Effector memory CD8-positive, alpha-beta T cell (primary cell): ENCODE measurements around the gene SHISA3.

Source experiments
- ATAC-seq: fragments of 150-1000 bp; cut with Tn5 transposase; replicated peaks from 2 replicates; pipeline ENCODE4 v1.10.0; 2021; ENCODE audit warnings: mild to moderate bottlenecking, moderate library complexity
- DNase-seq, 3 experiments: peaks; one replicate each; pipeline ENCODE4 v3.0.0; 2021
- H3K27ac Mint-ChIP-seq, 2 donors: one replicate each; pipeline ENCODE4 v1.8.0; 2022; ENCODE audit warnings: mild to moderate bottlenecking in 2 of 2, mixed read lengths in 2 of 2, moderate library complexity in 2 of 2
- H3K27me3 Mint-ChIP-seq, 2 donors: one replicate each; pipeline ENCODE4 v1.8.0; 2022; ENCODE audit warnings: mixed read lengths in 2 of 2
- H3K36me3 Mint-ChIP-seq: one replicate; pipeline ENCODE4 v1.8.0; 2022; ENCODE audit warnings: mild to moderate bottlenecking, moderate library complexity, mixed read lengths; ENCODE audit not compliant: insufficient read depth
- H3K4me1 Mint-ChIP-seq, 2 donors: one replicate each; pipeline ENCODE4 v1.8.0; 2022; ENCODE audit warnings: low read depth in 2 of 2, mixed read lengths in 2 of 2
- H3K4me3 Mint-ChIP-seq, 2 donors: one replicate each; pipeline ENCODE4 v1.8.0; 2022; ENCODE audit warnings: mild to moderate bottlenecking in 2 of 2, mixed read lengths in 2 of 2, moderate library complexity in 2 of 2
- H3K9me3 Mint-ChIP-seq, 2 donors: one replicate each; pipeline ENCODE4 v1.8.0; 2022; ENCODE audit warnings: mixed read lengths in 2 of 2

SHISA3 gene

DNA sequence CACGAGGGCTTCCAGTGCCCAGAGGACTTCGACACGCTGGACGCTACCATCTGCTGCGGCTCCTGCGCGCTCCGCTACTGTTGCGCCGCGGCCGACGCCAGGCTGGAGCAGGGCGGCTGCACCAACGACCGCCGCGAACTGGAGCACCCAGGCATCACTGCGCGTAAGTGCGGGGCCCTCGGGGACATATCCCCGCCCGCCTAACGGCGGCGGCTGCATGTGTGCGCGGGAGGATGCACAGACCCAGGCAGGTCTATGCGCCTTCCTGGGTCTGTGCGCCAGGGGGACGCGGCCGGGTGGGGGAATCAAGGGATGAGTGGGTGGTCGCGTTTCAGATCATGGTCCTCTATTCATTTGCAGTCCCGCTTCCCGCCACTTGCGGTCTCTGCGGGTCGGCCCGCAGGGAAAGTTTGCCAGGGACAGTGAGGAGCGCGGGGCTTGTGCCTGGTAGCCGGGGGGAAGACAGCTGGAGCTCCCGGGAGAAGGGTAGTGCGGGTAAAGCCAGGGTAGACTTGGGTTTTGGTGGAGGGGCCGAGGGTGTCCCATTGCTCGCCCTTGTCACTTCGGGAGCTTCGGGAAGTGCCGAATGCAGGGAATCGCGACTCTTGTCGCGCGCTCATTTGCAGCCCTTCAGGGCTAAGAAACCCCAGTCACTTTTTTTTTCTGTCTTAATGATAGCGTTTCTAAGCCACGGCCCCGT lies 1.0 kb downstream of the SHISA3 start:
- Mint-ChIP-seq H3K4me1 (peaks cover 20 to 23% of the 10 kb centered on the region in 2 donors), H3K9me3 (no peaks in the 10 kb centered on the region), H3K27me3 (peaks cover 53 to 67% of the 10 kb centered on the region in 2 donors), H3K27ac (no peak overlapping the region), H3K36me3 (no peaks in the 10 kb centered on the region), H3K4me3 (peak overlapping the region; percentile 68 to 75)
- peak in 1 of 3 experiments; percentile 8 for DNase-seq
- peak; percentile 48 for ATAC-seq

DNA sequence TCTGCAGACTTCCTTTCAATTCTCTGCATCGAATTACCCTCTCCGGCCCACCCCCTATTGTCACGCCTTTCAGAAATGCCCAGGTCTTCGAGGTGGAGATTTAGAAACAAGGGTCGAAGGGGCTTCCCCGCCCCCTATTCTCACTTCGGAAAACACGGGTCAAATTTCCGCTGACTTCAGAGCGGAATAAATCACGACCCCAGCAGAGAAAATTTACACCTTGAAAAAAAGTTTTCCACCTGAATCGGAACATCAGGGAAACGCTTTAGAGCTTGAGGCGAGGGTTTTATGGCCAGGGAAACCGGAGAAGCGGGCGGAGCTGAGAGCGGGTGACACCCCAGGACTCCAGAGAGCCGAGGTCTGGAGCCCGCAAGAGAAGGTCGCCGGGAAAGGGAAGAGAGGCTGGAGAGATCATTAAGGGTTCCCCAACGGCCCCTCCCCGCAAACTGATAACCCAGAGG lies 1.6 kb downstream of the SHISA3 start:
- no peak overlapping the region for H3K27ac Mint-ChIP-seq
- H3K4me1 Mint-ChIP-seq, result peaks cover 20 to 23% of the 10 kb centered on the region in 2 donors
- H3K4me3 Mint-ChIP-seq, result peak overlapping the region; percentile 68 to 75
- DNase-seq (no peak), ATAC-seq (no peak)
- H3K9me3 Mint-ChIP-seq, result no peaks in the 10 kb centered on the region
- H3K36me3 Mint-ChIP-seq, result no peaks in the 10 kb centered on the region
- H3K27me3 Mint-ChIP-seq, result peaks cover 53 to 69% of the 10 kb centered on the region in 2 donors

DNA sequence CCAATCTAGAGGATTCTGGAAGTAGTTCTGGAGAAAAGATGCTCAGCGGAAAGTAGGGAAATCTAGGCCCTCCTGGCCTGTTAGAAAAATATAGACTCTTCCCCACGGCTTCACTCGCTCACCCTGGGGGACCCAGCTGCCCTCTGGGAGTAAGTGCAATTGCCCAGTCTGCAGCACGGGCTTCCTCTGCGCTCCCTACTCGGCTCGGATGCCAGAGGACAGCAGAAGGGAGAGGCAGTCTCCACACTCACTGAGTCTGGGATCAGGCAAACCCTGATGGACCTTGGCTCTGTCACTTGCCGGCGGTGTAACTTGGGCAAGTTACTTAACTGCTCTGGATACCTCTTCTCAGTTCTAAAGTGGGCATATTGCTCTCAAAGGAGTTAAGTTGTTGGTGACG lies 2.1 kb downstream of the SHISA3 start:
- no peak for DNase-seq
- no peaks in the 10 kb centered on the region for H3K36me3 Mint-ChIP-seq
- H3K27ac Mint-ChIP-seq, result no peak overlapping the region
- peak overlapping the region in 1 of 2 donors; percentile 75 for H3K4me3 Mint-ChIP-seq
- no peaks in the 10 kb centered on the region for H3K9me3 Mint-ChIP-seq
- no peak for ATAC-seq
- peaks cover 20 to 23% of the 10 kb centered on the region in 2 donors for H3K4me1 Mint-ChIP-seq
- peaks cover 53 to 71% of the 10 kb centered on the region in 2 donors for H3K27me3 Mint-ChIP-seq

DNA sequence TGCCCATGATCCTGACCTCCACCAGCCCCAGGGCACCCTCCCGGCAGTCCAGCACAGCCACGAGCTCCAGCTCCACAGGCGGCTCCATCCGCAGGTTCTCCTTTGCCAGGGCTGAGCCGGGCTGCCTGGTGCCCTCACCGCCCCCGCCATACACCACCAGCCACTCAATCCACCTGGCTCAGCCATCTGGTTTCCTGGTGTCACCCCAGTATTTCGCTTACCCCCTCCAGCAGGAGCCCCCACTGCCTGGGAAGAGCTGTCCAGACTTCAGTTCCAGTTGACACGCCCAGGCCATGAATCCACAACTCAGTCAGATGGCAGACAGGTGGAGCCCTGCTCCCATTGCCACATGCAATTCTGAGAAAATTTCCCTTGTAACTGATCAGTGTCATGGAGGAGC lies 3.9 kb downstream of the SHISA3 start:
- DNase-seq, result no peak
- Mint-ChIP-seq H3K27ac (no peak overlapping the region), H3K27me3 (peaks cover 46 to 58% of the 10 kb centered on the region in 2 donors), H3K4me3 (no peak overlapping the region), H3K4me1 (peaks cover 20 to 23% of the 10 kb centered on the region in 2 donors), H3K36me3 (no peaks in the 10 kb centered on the region), H3K9me3 (no peaks in the 10 kb centered on the region)
- ATAC-seq, result no peak

DNA sequence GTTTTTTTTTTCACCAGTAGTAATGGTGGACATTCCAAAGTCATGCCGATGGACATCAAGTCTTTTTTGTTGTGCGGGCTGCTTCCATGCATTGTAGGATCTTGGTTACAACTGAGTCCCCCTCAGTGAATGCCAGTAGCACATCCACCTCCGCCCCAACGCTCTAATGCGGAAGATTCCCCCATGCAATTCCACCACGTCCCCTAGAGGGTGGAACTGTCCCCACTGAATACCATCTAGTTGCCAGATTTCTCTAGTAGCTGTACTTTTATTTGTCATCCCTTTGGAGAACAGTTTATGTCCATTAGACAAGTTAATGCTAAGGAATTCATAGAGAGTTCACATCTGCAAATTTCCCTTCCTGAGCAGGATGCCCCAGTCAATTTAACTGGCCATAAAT lies 6.7 kb downstream of the SHISA3 start:
- Mint-ChIP-seq H3K9me3 (no peaks in the 10 kb centered on the region), H3K27me3 (peaks cover 25 to 34% of the 10 kb centered on the region in 2 donors), H3K4me3 (no peak overlapping the region), H3K36me3 (peaks cover 10% of the 10 kb centered on the region), H3K4me1 (peaks cover 2% of the 10 kb centered on the region in 2 donors), H3K27ac (no peak overlapping the region)
- no peak for ATAC-seq
- no peak for DNase-seq

DNA sequence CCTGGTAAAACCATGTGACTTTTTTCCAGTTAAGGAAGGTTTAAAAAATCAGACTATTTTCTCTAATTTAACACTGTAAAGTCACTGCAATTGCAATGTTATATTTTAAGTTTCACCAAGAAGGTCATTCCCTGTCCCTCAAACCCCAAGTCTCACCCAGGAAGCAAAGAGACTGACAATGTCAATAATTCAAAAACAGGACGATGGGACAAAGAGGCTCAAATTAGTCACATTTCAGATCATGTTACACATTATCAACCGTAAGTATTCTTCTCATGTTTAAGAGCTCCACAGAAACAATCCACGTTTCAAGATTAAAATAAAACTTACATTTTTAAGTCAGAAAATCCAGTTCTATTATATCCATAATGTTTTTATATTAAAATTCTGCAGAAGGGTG lies 13.2 kb downstream of the SHISA3 start:
- ATAC-seq, result no peak
- H3K27me3 Mint-ChIP-seq, result no peaks in the 10 kb centered on the region

DNA sequence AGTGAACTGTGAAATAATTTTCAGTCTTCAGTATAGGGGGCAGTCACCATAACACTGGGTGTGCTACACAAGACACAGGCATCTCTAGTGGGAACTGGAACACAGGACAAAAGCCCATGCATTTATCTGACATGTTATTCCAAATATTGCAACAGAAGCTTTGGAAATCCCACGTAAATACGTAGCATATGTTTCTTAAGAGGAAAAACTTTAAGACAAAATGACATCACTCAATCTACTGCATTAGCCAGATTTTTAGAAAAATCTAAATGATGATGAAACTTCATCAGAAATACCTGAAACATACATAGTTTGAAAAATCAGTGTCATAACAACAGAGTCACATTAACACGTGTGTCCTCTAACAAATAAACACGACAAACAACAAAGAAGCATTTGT lies 14.5 kb downstream of the SHISA3 start:
- Mint-ChIP-seq H3K4me3 (no peak overlapping the region), H3K27ac (no peak overlapping the region), H3K36me3 (peaks cover 44% of the 10 kb centered on the region), H3K9me3 (no peaks in the 10 kb centered on the region), H3K27me3 (no peaks in the 10 kb centered on the region), H3K4me1 (peaks cover 0 to 3% of the 10 kb centered on the region in 2 donors)
- DNase-seq, result no peak
- ATAC-seq, result no peak

More for the DNA sequence above, 13.2 kb downstream of the SHISA3 start:
- H3K4me1 Mint-ChIP-seq, result peaks cover 0 to 3% of the 10 kb centered on the region in 2 donors
- no peak for DNase-seq
- no peak overlapping the region for H3K4me3 Mint-ChIP-seq
- H3K27ac Mint-ChIP-seq, result no peak overlapping the region
- peaks cover 41% of the 10 kb centered on the region for H3K36me3 Mint-ChIP-seq
- H3K9me3 Mint-ChIP-seq, result no peaks in the 10 kb centered on the region

DNA sequence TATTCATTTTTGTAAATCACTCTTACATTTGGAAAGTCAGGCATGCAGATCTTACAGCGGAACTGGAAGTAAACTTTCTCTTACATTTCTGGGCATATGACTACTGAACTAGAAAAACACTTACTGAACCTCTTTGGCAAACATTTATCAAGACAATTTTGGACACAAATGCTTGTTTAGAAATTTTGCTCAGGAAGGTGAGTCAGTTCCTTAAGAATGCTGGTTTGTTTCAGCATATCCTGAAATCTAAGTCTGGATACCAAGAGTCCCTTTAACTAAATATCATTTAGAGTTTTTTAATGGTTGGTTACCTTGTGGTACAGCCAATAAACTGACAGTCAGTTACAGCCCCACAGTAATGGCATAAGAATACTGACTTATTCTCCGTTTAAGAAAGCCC lies 15.0 kb downstream of the SHISA3 start:
- H3K27me3 Mint-ChIP-seq, result no peaks in the 10 kb centered on the region
- DNase-seq, result no peak

DNA sequence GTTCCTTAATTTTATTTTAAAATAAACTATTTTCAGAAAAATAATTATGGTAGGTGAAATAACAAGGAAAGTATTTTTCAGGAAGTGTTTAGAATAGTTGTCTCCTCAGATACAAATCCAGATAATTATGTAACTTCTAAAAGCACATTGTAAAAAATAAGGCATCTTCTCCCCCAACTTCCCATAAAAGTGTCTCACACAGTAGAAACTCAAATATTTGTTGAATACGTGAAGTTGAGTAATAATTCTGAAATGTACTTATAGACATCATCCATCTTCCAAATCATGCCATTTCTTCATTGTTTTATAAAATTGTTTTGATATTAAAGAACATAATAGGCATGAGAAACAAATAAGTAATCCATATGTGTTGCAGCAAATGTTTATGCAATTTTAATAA lies 18.0 kb downstream of the SHISA3 start:
- Mint-ChIP-seq H3K27me3 (no peaks in the 10 kb centered on the region), H3K4me3 (no peak overlapping the region), H3K9me3 (no peaks in the 10 kb centered on the region), H3K4me1 (peaks cover 0 to 8% of the 10 kb centered on the region in 2 donors), H3K27ac (no peak overlapping the region), H3K36me3 (peaks cover 54% of the 10 kb centered on the region)
- ATAC-seq, result no peak
- no peak for DNase-seq

More for the DNA sequence above, 15.0 kb downstream of the SHISA3 start:
- ATAC-seq, result no peak
- no peak overlapping the region for H3K4me3 Mint-ChIP-seq
- no peak overlapping the region for H3K27ac Mint-ChIP-seq
- H3K9me3 Mint-ChIP-seq, result no peaks in the 10 kb centered on the region
- peaks cover 0 to 3% of the 10 kb centered on the region in 2 donors for H3K4me1 Mint-ChIP-seq
- H3K36me3 Mint-ChIP-seq, result peaks cover 41% of the 10 kb centered on the region

DNA sequence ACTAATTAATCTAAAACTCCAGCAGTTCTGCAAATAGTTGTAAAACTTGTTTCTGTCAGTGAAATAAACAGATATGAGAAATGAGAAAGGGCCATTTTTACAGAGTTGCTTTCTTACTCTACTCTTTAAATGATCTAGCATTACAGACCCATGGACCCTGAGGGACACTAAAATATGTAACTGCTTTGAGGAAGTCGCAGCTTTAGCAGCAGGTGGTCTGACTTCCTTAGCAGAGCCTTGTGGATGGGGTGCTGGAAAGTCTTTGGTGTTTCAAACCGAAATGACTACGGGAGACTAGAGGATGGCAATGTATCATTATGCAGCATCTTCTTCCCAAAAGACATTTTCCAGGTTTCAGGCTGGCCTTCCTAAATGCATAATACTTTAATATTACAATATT lies 18.7 kb downstream of the SHISA3 start:
- H3K27ac Mint-ChIP-seq, result peak overlapping the region in 1 of 2 donors; percentile 65
- DNase-seq (no peak), ATAC-seq (no peak)
- H3K4me1 Mint-ChIP-seq, result peaks cover 0 to 5% of the 10 kb centered on the region in 2 donors
- H3K9me3 Mint-ChIP-seq, result no peaks in the 10 kb centered on the region
- peaks cover 60% of the 10 kb centered on the region for H3K36me3 Mint-ChIP-seq
- no peaks in the 10 kb centered on the region for H3K27me3 Mint-ChIP-seq
- no peak overlapping the region for H3K4me3 Mint-ChIP-seq

DNA sequence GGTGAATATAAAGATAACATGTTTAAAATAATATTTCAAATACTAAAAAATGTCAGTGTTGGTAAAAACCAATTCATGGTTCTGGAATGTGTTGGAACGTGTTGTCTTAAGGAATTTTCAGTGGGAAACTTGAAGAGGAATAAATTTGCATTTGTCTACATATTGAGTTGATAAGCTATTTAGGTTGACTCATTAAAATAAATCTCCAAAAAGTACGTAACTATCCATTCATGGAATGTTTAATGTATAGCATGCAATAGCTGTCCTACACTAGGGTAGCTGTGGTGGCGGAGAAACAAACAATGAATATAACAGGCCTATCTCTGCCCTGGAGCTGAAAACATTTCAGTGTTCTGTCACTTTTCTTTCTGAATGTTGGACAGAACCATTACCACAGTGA lies 20.3 kb downstream of the SHISA3 start:
- DNase-seq, result no peak
- H3K4me1 Mint-ChIP-seq, result peaks cover 0 to 5% of the 10 kb centered on the region in 2 donors
- no peaks in the 10 kb centered on the region for H3K9me3 Mint-ChIP-seq
- H3K27ac Mint-ChIP-seq, result no peak overlapping the region
- H3K36me3 Mint-ChIP-seq, result peaks cover 63% of the 10 kb centered on the region
- H3K4me3 Mint-ChIP-seq, result no peak overlapping the region
- ATAC-seq, result no peak
- H3K27me3 Mint-ChIP-seq, result no peaks in the 10 kb centered on the region

DNA sequence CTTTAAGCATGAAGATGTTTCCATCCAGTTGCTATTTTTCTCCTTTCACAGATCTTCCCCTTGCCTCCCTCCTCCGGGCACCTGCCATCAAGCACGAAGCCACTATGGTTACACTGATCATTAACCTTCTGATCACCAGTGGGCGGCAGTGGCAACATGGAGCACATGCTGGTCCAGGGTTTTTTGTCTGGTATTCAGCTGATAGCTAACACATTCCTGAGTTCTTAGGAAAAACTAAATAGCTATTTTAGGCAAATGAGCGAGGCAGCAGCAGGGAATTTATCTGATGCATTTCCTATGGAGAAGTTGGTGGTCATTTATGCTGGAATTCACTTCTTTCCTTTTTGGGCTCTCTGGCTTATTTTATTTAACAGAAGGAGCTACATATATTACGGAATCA lies 22.9 kb downstream of the SHISA3 start:
- H3K4me1 Mint-ChIP-seq, result peaks cover 0 to 5% of the 10 kb centered on the region in 2 donors
- peaks cover 56% of the 10 kb centered on the region for H3K36me3 Mint-ChIP-seq
- no peak overlapping the region for H3K27ac Mint-ChIP-seq
- DNase-seq (no peak), ATAC-seq (no peak)
- H3K9me3 Mint-ChIP-seq, result no peaks in the 10 kb centered on the region
- H3K4me3 Mint-ChIP-seq, result no peak overlapping the region
- H3K27me3 Mint-ChIP-seq, result no peaks in the 10 kb centered on the region

DNA sequence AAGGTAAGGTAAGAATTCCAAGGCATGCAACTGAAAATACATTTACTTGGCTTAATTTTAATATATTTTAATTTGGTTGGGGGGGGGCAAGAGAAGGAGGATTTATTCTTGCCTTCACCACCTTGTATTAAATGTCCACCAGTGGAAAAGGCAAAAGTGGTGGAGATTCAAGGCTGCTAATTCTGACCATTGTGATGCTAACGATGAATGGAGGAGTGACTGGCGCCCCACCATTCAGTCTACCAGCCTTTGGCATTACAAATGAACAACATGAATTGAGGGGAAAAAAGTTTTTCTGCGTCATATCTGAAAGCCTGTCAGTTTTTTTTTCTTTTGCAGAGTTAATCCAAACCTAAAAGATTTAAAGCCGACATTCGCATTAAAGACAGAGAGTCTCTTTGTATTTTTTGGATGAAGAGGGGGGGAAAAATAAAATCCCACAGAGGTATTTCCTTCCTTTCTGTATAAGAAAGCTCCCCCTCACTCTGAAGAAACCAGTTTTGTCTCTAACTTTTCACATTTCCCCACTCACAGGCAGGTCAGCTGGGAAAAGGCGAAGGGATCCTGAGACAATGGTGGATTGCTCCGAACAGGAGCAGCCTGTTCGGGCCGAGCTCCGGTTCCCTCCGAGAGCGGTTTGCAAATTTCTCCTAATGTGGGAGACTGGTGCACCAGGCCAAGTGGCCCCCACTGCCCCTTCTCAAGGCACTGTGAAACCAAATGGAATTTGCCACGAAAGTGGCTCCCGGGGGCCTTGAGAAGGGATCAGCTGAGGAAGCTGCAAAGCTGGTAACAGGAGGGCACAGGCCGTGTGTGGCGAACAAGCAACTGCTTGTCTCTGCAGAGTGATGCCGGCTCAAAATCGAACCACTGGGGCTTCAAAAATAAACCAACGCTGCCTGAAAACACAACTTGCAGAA lies 28.1 kb downstream of the SHISA3 start:
- DNase-seq, result no peak

More for the DNA sequence above, 28.1 kb downstream of the SHISA3 start:
- Mint-ChIP-seq H3K4me3 (no peak overlapping the region), H3K9me3 (no peaks in the 10 kb centered on the region), H3K36me3 (peaks cover 47% of the 10 kb centered on the region), H3K27ac (no peak overlapping the region), H3K27me3 (no peaks in the 10 kb centered on the region), H3K4me1 (no peaks in the 10 kb centered on the region)
- no peak for ATAC-seq
